Activated T-cell treated with anti-CD3 and anti-CD28 coated beads for 1 hour (primary cell): ENCODE measurements around the gene PAX7.

ENCODE experiments used
- DNase-seq: peaks from one replicate; pipeline ENCODE4 v3.0.0-alpha.2; 2020; ENCODE audit warnings: low read depth

PAX7 gene

GRCh38 chr1:18796950-18797349 is 166.3 kb downstream of the PAX7 start:
- no peak for DNase-seq
